Measurements from ENCODE around the gene ACTL8. TPM values are rescaled to one million over a fixed set of nuclear protein-coding genes. Genes with fewer than 3 reads are reported as not detected.

ACTL8 gene
- total and polyA plus RNA-seq, 2 of the 4 experiments (the other 2 are of a cell fraction) = under 0.01 to 0.07 TPM

- no peaks in the 10 kb centered on the region for H3K36me3 ChIP-seq (ENCODE audit: control insufficient read depth, insufficient read depth, low read length)
- no peak overlapping the region for H2BK20ac ChIP-seq (ENCODE audit: low read depth, low read length)
- H4K5ac ChIP-seq (ENCODE audit: low read depth, low read length) = no peak overlapping the region
- BruUV-seq (replicated peaks) = no TSS peak
- H3K4me1 ChIP-seq (ENCODE audit: control insufficient read depth, insufficient read depth, low read length) = no peaks in the 10 kb centered on the region
- CTCF ChIA-PET = no interaction called here
- ATAC-seq (ENCODE audit: low read depth) (no peak), DNase-seq (no peak)
- H4K20me1 ChIP-seq (ENCODE audit: insufficient read depth, low read length) = no peaks in the 10 kb centered on the region
- POLR2A ChIA-PET (ENCODE audit: unreplicated experiment) = no interaction called here
- dilution Hi-C loops (cut with HindIII; ENCODE audit: low sequenced_read_pairs, unreplicated experiment) = no loop called here
- no peak overlapping the region for H3K4ac ChIP-seq (ENCODE audit: low read depth, low read length)
- no peak overlapping the region for H2AK9ac ChIP-seq (replicated peaks; ENCODE audit: low read depth, low read length, poor library complexity)
- H3K9me3 ChIP-seq (ENCODE audit: control insufficient read depth, insufficient read depth, low read length) = no peaks in the 10 kb centered on the region
- H2AFZ ChIP-seq (replicated peaks; ENCODE audit: low read length, poor library complexity) = no peak overlapping the region
- H3K79me1 ChIP-seq (ENCODE audit: low read depth in 1 of 2, low read length in 2 of 2) = no peaks in the 10 kb centered on the region
- no peak overlapping the region for H3K27ac ChIP-seq (ENCODE audit: insufficient read depth, low read length)
- no peak overlapping the region for H3K14ac ChIP-seq (replicated peaks; ENCODE audit: low read depth, low read length)
- intact Hi-C loops (cut with micrococcal nuclease) = no loop called here
- H3K56ac ChIP-seq (ENCODE audit: extremely low read depth, insufficient read depth, low read length) = no peak overlapping the region
- H2BK120ac ChIP-seq (ENCODE audit: low read depth, low read length) = no peak overlapping the region
- no peak overlapping the region for H3K4me3 ChIP-seq (ENCODE audit: insufficient read depth, low read depth, low read length)
- in situ Hi-C loops (cut with MboI; ENCODE audit: low sequenced_read_pairs) = no loop called here
- no peak overlapping the region for H2BK5ac ChIP-seq (ENCODE audit: low read depth, low read length, poor library complexity, severe bottlenecking)
- H3K23ac ChIP-seq (ENCODE audit: low read depth, low read length) = no peak overlapping the region
- H4K91ac ChIP-seq (ENCODE audit: insufficient read depth, low read depth, low read length) = no peak overlapping the region
- no peak overlapping the region for H3K18ac ChIP-seq (ENCODE audit: low read depth, low read length)
- TF ChIP-seq NFE2L2 (IDR thresholded peaks at IDR 0.05; ENCODE audit: low read depth, low read length) = no peak
- no peak for TF ChIP-seq MAFK (IDR thresholded peaks at IDR 0.05; ENCODE audit: low read depth, low read length)
- TF ChIP-seq BHLHE40 (IDR thresholded peaks at IDR 0.05; ENCODE audit: low read depth, low read length) = no peak
- TF ChIP-seq, protein P1, sequence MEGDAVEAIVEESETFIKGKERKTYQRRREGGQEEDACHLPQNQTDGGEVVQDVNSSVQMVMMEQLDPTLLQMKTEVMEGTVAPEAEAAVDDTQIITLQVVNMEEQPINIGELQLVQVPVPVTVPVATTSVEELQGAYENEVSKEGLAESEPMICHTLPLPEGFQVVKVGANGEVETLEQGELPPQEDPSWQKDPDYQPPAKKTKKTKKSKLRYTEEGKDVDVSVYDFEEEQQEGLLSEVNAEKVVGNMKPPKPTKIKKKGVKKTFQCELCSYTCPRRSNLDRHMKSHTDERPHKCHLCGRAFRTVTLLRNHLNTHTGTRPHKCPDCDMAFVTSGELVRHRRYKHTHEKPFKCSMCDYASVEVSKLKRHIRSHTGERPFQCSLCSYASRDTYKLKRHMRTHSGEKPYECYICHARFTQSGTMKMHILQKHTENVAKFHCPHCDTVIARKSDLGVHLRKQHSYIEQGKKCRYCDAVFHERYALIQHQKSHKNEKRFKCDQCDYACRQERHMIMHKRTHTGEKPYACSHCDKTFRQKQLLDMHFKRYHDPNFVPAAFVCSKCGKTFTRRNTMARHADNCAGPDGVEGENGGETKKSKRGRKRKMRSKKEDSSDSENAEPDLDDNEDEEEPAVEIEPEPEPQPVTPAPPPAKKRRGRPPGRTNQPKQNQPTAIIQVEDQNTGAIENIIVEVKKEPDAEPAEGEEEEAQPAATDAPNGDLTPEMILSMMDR (conservative IDR thresholded peaks at IDR 0.05; ENCODE audit: low read depth, low read length) = no peak
- TF ChIP-seq RFX5 (IDR thresholded peaks at IDR 0.05; ENCODE audit: low read depth, low read length) = no peak
- no peak for TF ChIP-seq FOS (IDR thresholded peaks at IDR 0.05; ENCODE audit: low read depth, low read length)
- TF ChIP-seq SMC3 (IDR thresholded peaks at IDR 0.05; ENCODE audit: low read depth, low read length) = no peak
- TF ChIP-seq MXI1 (IDR thresholded peaks at IDR 0.05; ENCODE audit: borderline replicate concordance, low read depth, low read length) = no peak
- no peak overlapping the region for H3K4me2 ChIP-seq (ENCODE audit: low read depth, low read length)
- no peaks in the 10 kb centered on the region for H3K9me1 ChIP-seq (ENCODE audit: insufficient read depth, low read length)
- no peak overlapping the region for H4K8ac ChIP-seq (ENCODE audit: low read depth in 2 of 2, low read length in 2 of 2)
- H3K27me3 ChIP-seq (ENCODE audit: control insufficient read depth, insufficient read depth, low read length) = peaks cover 2% of the 10 kb centered on the region; the same call in 1 of the 2 replicates
- WGBS, 2 experiments (ENCODE audit: extremely low coverage in 2 of 2, insufficient read length in 1 of 2) = no CpG with 5 or more reads among the region's 7 CpGs
- H2AK5ac ChIP-seq (ENCODE audit: low read depth, low read length) = no peak overlapping the region
- no peak overlapping the region for H2BK15ac ChIP-seq (ENCODE audit: low read depth, low read length)
- no peak overlapping the region for H3K9ac ChIP-seq (ENCODE audit: low read depth, low read length)
Measured at GRCh38 chr1:17802945-17803344, 47.8 kb downstream of the ACTL8 start.

Measured in IMR-90 (cell line).